Measurements from ENCODE around the gene LY9.
"Not testable (repeated sequence)": the region's sequence is repeated elsewhere in the genome, so short reads cannot be mapped to it uniquely, and the experiment has no call there.

LY9 gene

DNA sequence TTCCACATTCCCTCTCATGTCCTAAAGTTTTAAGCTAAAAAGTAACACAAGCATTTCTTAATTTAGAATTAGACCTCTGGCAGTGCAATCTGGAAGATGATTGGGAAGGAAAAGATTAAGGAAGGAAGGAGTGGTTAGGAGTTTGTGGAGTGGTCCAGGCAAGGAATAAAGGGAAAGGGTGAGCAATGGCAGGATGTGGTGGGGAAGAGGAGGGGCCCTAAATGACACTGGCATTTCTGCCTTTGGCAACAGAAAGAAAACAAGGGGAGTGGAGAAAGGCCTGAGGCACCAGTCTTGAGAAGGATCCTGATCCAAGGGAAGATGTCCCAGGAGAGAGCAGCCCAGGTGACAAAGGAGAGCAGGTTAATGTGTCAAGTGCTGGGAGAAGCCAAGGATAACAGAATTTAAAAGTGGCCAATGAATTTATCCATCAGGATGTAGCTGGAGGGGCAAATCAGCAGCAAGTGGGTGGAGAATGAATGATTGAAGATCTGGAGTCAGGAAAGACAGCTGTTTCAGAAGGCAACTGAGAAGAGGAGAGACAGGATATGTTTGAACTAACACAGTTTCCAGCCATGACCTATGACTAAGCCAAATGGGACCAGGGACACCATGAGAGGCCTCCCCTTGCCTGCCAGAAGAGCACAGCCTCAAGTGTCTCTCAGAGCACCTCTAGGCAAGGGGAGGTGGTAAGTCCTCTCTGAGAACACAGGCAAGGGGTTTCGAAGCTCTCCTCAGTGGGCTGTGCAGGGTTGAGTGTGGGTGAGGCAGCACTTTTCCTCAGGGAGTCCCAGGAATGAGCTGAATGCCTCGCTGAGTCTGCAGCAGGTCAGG lies 20.9 kb upstream of the LY9 start:
- DNase-seq (ENCODE audit: low read depth in 2 of 2), result no peak

DNA sequence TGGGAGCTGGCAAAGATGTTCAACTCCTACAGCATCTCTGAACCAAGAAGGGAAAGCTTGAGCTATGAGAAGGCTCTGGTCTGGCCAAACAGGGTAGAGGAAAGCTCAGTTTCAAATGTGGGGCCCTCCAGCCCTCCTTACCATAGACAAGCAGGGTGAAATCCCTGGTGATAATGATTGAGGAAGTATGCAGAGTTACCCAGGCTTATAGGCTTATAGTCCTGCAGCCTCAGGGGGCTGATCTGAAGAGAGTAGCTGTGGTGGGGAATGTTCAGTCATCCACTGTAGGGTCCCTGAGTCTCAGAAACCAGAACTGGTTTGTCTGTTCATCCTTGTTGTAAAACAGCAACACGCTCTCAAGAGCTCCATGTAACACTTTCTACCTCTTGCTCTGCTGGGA lies 19.8 kb upstream of the LY9 start:
- no peak for DNase-seq (ENCODE audit: low read depth in 2 of 2)

DNA sequence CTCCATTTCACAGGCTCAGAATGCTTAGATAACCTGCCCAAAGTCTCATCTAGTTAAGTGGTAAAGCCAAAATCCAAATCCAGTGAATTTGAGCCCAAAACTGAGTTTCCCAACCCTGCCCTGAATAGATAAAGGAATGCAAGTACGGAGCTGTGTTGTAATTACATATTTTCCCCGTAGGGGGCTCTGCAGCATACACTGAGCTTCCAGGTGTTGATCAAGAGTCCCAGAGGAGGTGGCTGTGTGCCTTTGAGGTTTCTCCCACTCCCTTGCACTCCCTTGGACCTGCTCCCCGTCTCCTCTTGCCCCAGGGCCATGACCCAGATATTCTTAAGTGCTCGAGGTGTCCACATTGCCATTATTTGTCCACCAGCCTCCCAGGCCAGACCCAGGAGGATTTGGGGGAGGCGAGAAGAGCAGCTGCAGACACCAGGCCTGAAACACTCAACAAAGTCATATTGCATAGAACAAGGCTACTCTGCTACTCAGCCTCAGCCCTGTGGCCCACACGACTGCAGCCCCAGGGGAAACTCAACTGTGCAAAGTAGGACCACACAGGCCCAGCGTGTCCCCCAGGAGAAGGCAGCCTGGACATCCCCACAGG lies 18.4 kb upstream of the LY9 start:
- no peak for DNase-seq (ENCODE audit: low read depth in 2 of 2)

DNA sequence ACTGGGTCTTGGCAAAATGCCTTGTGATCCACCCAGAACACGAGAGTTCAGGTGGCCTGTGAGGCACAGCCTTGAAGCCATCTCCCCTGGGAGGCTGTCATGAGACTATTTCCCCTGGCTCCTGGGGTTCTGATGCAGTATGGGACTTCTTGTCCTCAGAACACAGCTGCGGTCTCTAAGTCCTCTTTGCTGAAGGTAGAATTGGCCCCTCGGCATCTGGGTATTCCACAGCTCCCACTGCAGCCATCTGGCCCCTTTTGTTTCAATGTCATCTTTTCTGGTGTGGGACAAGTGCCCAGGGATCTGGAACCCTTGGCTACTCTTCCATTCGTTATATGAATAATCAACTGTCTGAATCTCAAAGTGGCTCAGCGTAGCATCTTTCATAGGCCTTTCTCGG lies 17.0 kb upstream of the LY9 start:
- DNase-seq (ENCODE audit: low read depth in 2 of 2), result no peak

DNA sequence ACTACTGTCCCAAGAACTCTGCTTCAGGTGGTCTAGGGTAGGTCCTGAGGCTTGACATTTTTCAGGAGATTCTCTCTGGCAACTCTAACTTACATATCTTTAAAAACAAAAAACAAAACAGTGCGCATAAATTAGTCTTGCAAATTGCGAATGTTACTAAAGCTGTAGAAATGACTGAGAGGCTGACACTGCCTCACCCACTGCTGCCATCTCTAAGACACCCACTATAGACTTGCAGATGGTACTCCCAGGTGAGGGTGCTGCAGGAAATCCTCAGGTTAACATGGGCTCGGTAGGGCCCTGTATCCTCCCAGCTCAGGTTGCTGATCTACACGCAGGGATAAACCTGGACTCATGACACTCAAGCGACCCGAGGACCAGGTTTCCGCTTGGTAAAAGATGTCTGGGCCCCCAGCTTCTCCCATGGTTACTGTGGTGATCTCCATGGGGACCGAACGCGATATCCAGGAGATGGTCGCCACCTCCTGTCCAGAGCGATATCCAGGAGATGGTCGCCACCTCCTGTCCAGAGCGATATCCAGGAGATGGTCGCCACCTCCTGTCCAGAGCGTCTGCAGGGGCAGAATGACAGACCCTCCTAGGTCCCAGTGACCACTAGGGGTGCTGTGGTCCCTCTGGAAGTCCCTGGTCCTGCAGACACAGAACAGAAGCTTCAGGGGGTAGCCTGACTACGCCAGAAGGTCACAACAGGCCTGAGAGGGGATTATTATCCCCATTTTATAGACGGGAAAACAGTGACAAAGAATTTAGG lies 16.2 kb upstream of the LY9 start:
- DNase-seq (ENCODE audit: low read depth in 2 of 2), result no peak

DNA sequence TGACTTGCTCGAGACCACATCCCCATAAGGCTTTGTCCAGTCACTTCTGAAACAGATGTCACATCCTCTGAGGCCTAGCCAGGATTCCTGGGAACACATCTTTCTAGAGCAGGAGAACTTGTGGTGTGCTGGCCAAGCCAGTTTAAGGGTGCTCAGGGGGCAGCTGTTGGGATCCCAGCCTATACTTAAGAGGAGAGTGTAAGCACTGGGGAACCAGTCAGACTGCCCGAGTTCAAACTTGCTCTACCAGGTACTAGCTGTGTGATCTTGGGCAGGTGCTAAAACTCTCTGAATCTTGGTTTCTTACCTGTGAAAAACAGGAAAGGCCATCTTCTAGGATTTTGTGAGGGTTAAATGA lies 15.6 kb upstream of the LY9 start:
- DNase-seq (ENCODE audit: low read depth in 2 of 2), result no peak

DNA sequence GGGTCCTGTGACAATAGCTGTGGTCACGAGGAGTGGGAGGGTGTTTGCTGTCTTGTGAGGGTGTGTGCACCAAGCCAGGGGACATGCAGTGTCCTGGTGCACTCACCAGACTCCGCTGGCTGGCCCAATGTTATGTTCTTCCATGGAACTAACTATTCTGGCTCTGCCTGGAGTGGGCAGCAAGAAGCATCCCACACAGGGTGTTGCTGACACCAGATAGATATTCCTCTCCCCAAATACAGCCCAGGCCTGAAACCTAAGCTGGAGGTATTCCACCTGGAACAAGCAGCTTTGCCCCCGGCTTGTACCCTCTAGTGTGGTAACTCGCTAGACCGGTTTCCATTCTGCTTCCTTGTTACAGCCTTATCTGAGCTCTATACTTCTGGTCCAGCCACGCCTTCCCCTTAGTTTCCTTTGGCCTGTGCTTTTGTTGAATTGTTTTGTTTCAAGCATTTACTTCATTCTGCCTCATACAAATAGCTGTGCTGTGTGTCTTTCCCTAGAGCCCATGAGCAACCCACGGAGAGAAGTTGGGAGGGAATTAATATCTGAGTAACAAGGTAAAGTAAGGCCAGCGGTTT lies 14.7 kb upstream of the LY9 start:
- no peak for DNase-seq (ENCODE audit: low read depth in 2 of 2)

DNA sequence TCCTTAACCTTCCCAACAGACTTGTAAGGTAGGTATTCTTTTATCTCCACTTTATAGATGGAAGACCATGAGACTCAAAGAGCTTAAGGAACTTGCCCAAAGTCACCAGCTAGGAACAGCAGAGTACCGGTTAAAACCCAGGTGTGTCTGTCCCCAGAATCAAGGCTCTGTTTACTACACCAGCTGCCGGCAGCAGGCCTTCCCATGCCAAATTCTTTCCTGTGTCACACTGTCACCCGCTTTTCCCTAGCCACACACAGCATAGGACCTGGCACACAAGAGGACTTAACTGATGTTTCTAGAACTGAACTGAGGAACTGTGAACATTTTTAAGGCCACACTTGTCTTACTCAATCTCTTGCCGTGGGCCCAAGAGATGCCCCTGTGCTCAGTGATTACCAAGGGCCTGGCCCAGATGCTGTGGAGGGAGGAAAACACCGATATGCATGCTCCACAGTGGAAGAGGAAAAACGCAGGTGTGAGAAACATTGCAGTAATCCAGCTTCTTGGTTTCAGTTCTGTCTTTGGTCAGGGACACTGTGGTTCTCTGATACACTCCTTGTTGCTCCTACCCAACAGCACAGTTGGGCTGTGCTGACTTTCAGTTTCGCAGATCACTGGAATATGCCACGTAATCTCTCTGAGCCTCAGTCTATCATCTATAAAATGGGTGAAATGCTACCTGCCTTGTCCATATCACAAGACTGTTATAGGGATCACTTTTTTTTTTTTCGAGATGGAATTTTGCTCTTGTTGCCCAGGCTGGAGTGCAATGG lies 13.9 kb upstream of the LY9 start:
- no peak for DNase-seq (ENCODE audit: low read depth in 2 of 2)

DNA sequence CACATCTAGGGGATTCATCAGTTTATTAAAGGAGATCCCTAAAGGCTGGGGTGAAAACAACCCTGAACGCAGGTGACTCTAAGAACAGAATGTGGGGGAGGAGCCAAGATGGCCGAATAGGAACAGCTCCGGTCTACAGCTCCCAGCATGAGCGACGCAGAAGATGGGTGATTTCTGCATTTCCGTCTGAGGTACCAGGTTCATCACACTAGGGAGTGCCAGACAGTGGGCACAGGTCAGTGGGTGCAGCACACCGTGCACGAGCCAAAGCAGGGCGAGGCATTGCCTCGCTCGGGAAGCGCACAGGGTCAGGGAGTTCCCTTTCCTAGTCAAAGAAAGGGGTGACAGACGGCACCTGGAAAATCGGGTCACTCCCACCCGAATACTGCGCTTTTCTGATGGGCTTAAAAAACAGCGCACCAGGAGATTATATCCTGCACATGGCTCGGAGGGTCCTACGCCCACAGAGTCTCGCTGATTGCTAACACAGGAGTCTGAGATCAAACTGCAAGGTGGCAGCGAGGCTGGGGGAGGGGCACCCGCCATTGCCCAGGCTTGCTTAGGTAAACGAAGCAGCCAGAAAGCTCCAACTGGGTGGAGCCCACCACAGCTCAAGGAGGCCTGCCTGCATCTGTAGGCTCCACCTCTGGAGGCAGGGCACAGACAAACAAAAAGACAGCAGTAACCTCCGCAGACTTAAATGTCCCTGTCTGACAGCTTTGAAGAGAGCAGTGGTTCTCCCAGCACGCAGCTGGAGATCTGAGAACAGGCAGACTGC lies 12.8 kb upstream of the LY9 start:
- not testable (repeated sequence) for DNase-seq (ENCODE audit: low read depth in 2 of 2)

DNA sequence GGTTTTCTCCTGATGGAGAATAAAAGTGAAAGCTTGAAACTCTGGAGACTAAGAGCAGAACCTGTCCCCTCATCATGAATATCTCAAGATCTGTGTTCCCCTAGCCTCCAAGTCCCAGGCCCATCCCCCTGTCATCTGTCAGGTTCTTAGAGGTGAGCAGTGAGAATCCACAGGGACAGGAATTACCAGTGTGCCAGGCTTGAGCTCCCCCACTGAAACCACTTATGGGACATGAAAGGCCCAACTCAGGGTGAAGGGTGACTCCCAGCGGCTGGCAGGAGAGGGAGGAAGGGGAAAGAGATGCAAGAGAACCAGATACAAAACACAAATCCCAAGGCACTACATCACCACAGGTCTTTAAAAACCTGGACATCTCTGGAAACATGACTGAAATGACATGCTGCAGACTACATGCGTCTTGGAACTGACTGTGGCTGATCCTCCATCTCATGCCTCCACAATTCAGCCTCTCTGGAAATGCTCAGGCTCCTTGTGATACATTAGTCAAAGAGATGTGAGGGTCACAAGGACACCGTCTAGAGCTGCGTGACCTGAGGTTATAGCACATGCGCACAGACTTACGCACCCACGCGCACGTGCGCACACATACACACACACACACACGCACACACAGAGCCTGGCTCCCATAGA lies 6.8 kb upstream of the LY9 start:
- DNase-seq (ENCODE audit: low read depth in 2 of 2), result no peak

DNA sequence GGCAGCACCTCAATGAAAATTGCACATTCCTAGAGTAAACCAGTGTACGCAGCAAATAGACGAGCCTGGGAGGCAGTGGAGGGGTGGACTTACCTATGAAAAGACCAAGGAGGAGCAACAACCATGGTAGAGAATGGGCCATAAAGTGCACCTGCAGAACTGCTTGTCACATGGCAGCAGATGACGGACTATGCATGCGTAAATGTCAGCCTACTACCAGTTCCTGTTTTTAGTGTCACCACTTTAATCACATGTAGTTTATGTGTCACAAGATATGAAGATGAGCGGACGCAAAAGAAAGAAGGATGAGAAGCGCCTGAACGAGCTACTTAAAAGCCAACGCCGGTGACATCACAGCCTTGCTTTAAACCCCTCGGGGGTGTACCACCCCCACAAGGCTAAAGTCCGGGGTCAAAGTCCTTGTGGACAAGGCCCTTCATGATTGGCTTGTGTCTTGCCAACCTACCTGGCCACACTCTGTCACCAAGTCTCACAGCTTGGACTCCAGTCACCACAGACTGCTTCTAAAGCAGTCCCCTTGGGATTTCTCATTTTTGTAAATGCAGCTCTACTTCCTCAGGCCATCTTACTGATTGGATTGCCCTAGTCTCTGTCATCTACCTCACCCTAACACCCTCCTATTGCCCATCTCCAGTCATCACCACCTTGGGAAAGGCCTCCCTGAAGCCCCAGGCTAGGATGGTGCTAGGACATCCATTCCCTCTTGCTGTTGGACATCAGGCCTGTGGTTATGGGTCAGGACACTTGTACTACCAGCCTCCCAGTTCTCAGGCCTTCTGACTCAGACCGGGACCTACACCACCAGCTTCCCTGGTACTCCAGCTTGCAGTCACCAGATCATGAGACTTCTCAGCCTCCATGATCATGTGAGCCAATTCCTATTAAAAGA lies 6.0 kb upstream of the LY9 start:
- DNase-seq (ENCODE audit: low read depth in 2 of 2), result no peak

DNA sequence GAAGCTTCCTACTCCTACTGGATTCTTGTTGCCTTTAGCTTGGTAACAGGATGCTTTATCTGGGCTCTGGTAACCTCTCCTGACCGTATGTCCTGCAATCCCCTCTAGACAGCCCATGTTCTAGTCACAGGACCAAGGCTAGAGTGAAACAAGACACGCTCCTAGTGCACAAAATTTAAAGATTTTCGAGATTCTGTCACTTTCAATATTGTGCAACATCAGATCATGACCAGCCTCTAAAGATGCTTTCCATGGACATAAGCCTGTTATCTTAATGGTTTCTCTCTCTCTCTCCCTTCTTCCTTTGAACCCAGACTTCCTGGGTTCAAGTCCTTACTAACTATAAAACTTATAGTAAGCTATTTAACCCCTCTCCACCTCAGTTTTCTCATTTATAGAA lies 1.6 kb upstream of the LY9 start:
- no peak for DNase-seq (ENCODE audit: low read depth in 2 of 2)

DNA sequence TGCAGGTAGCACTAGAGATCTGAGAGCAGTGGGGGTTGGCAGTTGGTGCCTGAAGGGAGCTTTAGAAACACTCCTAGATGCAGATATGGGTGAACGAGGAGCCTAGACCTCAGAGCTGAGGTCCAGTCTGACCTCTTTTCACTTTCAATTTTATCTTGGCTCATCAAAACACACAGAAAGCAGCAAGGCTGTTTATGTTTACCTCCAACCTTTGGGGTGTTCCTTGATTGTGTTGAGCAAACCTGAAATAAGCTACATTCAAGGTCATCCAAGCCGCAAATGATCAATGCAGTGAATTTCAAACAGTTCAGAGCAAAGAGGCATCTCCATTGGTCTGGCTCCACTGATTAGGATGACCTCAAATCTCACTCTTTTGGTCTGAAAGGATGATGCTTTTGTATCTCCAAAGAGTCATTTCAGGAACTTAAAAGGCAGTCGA lies 1.3 kb downstream of the LY9 start:
- DNase-seq (ENCODE audit: low read depth in 2 of 2), result no peak

DNA sequence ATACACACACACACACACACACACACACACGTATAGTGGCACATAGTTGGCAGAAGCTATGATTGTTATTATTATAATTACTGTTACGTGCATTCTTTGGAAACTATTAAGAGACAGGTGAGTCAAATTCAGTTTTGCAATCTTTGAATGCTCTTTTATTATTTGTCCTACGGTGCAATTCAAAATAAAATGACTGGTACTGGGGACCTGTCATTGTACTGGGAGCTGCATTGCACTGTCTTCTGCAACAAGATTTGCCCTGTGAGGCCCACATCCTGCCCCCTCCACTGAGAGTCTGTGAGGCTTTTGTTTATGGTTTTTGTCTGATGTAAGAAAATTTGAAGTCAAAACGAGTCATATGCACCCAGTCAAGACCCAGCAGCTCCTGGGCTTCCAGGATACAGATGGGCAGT lies 1.9 kb downstream of the LY9 start:
- peak; percentile 33 for DNase-seq (ENCODE audit: low read depth in 2 of 2)

DNA sequence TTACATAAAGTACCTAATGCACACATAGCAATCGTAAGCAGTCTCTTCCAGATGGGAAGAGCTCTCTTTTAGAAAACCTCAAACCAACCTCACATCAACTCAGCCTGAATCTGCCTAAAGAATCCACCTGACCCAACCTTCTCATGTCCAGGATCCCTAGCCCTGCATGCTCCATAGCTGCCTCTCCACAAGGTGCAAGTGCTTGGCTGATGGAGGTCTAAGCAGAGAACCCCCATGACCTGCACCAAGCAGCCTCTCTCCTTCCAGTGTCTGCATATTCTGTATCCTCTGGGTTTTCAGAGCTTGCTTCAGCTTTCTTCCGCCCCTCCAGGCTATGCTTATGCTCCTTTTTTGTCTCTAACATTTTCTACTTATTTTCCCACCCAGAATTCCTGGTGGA lies 2.5 kb downstream of the LY9 start:
- DNase-seq (ENCODE audit: low read depth in 2 of 2), result no peak

DNA sequence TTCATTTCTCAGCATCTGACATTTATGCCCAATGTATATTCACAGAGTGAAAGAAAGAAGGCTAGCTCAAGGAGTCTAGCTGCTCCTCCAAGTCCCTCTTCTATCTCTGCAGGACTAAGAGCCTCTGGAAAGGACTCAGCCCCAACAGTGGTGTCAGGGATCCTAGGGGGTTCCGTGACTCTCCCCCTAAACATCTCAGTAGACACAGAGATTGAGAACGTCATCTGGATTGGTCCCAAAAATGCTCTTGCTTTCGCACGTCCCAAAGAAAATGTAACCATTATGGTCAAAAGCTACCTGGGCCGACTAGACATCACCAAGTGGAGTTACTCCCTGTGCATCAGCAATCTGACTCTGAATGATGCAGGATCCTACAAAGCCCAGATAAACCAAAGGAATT lies 3.7 kb downstream of the LY9 start:
- no peak for DNase-seq (ENCODE audit: low read depth in 2 of 2)

DNA sequence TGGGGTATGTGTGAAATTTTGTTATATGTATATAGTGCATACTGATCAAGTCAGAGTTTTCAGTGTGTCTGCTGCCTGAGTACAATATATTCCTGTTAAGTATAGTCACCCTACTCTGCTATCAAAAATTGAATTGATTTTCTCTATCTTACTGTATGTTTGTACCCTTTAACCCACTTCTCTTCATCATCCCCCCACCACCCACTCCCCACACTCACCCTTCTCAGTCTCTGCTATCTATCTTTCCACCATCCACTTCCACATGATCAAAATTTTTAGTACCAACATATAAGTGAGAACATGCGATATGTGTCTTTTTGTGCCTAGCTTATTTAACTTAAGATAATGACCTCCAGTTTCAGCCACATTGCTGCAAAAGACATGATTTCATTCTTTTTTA lies 4.2 kb downstream of the LY9 start:
- DNase-seq (ENCODE audit: low read depth in 2 of 2), result no peak

DNA sequence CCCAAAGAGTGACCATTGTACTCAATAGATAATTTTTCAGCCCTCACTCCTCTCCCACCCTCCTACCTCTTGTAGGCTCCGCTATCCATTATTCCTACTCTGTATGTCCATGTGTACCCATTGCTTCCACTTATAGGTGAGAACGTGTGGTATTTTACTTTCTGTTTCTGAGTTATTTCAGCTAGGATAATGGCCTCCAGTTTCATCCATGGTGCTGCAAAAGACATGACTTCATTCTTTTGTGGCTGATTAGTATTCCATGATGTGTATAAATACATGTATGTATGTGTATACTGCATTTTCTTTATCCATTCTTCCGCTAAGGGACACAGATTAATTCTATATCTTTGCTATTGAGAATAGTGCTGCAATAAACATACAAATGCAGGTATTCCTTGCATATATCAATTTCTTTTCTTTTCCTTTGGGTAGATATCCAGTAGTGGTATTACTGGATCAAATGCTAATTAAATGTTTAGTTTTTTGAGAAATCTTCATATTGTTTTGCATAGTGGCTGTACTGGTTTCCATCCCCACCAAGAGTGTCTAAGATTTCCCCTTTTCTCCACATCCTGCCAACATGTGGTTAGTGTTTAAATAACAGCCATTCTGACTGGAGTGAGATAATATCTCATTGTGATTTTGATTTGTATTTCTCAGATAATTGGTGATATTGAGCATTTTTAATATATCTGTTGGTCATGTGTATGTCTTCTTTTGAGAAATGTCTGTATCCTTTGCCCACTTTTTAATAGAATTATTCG lies 4.9 kb downstream of the LY9 start:
- no peak for DNase-seq (ENCODE audit: low read depth in 2 of 2)
